Stomach (tissue), 4 donors: ENCODE results near the gene SYT2.

ENCODE experiments used
- CTCF ChIP-seq, 7 experiments: fragments of 450-650 bp in 4 of 7; fragments of 200-600 bp in 3 of 7; sonication (generic) in 3 of 7; IDR thresholded peaks; one replicate each; pipeline ENCODE4 v1.5.1; 2016 to 2019; ENCODE audit warnings: antibody characterized with exemption in 7 of 7, control low read depth in 2 of 7, mild to moderate bottlenecking in 1 of 7
- POLR2A ChIP-seq, 4 donors: fragments of 450-650 bp; IDR thresholded peaks; one replicate each; pipeline ENCODE4 v1.6.1; 2016; ENCODE audit warnings: antibody characterized with exemption in 4 of 4, control low read depth in 2 of 4, mild to moderate bottlenecking in 1 of 4, moderate library complexity in 1 of 4

GRCh38 chr1:202628646-202629215 lies 81.5 kb downstream of the SYT2 start:
- TF ChIP-seq POLR2A (IDR thresholded peaks at IDR 0.05) = no peak
- no peak for TF ChIP-seq CTCF (IDR thresholded peaks at IDR 0.05)
